HK-2 (cell line): ENCODE data around the gene SMAD3.
"Not testable (repeated sequence)": the region's sequence is repeated elsewhere in the genome, so short reads cannot be mapped to it uniquely, and the experiment has no call there.

ENCODE experiments used
- DNase-seq: peaks from one replicate; pipeline ENCODE4 v3.0.0-alpha.2; 2018; ENCODE audit not compliant: unreplicated experiment

Gene SMAD3

GRCh38 chr15:67142092-67142766 is 76.8 kb downstream of the SMAD3 start:
- no peak for DNase-seq

DNA sequence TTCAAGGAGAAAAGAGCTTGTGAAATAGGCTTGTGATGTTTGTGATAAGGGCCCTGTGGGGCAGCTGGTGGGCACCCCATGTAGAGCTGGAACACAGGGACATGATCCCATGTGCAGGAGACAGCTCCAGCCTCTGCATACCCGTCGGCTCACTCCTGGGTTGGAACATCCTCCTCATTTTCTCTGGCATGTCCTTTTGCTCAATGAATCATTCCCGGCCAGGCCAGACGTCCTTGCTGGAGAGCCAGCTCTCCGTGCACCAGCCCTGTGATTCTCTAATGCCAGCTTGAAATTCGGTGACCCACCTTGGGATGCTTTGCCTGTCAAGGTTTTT is 77.3 kb downstream of the SMAD3 start:
- DNase-seq: peak; percentile 32

DNA sequence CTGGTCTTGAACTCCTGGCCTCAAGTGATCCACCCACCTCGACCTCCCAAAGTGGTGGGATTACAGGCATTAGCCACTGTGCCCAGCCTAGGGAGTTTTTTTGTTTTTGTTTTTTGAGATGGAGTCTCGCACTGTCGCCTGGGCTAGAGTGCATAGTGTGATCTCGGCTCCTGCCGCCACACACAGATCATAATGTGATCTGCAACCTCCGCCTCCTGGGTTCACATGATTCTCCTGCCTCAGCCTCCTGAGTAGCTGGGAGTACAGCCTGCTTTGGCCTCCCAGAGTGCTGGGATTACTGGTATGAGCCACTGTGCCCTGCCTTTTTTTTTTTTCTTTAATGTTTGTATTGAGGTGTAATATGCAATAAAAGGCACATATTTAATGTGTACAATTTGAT is 78.2 kb downstream of the SMAD3 start:
- no peak for DNase-seq

GRCh38 chr15:67144609-67145311 is 79.4 kb downstream of the SMAD3 start:
- DNase-seq: peak; percentile 57

DNA sequence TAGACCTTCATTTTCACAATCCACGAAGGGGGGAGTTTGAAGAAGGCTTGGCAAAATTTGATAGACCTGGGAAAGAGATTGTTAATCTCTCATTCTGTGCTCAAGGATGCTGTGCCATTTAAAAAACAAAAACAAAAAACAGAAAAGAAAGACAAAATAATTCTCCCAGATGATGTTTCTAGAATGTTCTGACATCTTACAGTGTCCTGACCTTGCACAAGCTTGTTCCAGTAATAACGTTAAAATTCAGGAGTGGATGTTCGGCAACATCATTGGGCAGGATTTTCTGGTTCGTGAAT is 79.9 kb downstream of the SMAD3 start:
- no peak for DNase-seq

DNA sequence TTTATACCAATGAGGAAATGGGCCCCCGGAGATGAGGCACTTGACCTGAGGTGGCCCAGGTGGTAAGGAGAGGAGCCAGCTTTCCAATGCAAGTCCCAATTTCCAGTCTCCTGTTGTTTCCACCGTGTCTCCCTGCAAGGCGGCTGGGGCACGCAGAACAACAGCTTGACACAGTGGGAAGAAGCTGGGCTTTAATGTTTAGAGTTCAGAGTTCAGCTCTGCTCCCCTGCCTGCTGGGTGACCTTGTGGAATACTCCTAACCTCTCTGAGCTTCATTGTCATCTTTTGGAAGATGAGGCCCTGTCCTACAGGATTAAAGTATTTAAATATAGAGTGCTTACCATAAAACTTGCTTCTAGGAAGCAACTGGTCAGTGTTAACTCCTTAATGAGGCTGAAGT is 80.3 kb downstream of the SMAD3 start:
- no peak for DNase-seq

GRCh38 chr15:67146234-67146633 is 80.8 kb downstream of the SMAD3 start:
- peak; percentile 37 for DNase-seq

- peak; percentile 47 for DNase-seq
Measured at GRCh38 chr15:67146875-67147381, 81.5 kb downstream of the SMAD3 start.

- DNase-seq: no peak
Measured at GRCh38 chr15:67147396-67147949, 82.1 kb downstream of the SMAD3 start.

GRCh38 chr15:67148196-67148701 is 82.8 kb downstream of the SMAD3 start:
- no peak for DNase-seq

GRCh38 chr15:67149068-67149772 is 83.8 kb downstream of the SMAD3 start:
- DNase-seq: no peak

DNA sequence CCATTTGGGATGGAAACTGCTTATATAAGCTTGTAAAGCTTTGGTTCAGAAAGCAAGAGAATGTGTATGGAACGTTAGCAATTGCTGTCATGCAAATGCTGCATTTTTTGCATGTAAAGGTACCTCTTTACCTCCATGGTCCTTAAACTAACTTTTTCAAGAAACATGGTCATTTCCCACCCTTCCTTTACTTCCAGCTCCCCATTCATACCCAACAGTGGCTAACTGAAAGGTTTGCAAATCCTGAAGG is 84.3 kb downstream of the SMAD3 start:
- no peak for DNase-seq

DNA sequence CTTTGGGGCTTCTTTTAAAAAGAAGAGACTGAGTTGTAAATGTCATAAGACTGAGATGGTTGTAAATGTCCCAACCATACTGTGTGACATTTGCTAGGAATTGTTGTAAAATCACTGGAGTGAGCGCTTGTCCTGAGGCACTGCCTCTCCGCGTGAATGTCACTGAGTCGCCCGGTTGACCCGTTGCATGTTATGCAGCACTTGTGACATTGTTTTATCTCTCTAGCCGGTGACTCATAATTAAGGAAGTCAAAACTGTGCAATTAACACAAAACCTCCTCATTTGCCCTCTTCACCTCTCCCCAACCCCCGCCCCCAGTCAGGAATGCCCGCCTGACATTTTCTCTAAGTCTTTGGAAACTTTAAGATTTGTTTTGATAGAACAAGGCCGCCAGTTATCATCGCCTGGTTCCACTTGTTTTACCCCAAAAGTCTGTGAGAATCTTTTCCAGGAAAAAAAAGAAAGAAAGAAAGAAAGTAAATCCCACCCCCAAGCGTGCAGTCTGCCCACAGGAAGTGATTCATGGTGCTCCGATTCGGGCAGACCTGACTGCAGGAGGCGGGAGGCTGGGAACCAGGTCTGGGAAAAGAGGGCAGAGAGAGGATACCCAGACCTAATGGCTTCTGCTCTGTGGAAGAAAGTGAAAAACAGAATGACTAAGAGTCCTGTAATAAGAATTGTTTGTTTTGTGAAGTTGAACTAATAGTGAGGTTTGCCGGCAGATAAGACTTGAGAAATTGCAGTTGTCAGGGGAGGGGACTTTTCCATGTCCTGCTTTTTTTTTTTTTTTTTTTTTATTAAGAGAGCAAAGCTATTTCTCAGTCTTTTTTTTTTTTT is 84.8 kb downstream of the SMAD3 start:
- peak; percentile 86 for DNase-seq

- no peak for DNase-seq
Measured at GRCh38 chr15:67152429-67152828, 87.0 kb downstream of the SMAD3 start.

GRCh38 chr15:67153044-67153443 is 87.6 kb downstream of the SMAD3 start:
- not testable (repeated sequence) for DNase-seq

- no peak for DNase-seq
Measured at GRCh38 chr15:67154249-67154648, 88.8 kb downstream of the SMAD3 start.

GRCh38 chr15:67156426-67156825 is 91.0 kb downstream of the SMAD3 start:
- no peak for DNase-seq

DNA sequence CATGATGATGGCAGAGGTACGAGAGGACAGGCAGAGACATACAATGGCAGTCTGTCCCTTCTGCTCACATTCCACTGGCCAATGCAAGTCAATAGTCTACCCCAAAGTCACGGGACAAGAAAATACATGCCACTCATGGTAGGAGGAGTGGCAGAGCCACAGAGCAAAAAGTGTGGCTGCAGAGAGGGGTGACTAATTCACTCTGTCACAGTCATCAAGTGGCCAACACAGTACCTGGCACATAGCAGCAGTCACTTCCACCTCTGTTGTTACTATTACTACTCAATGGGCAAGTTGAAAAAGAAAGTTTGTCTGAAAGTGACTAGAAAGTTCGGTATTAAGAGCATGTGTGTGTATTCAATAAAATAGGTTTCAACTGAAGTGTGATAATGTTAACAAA is 91.4 kb downstream of the SMAD3 start:
- no peak for DNase-seq

GRCh38 chr15:67157521-67158252 is 92.3 kb downstream of the SMAD3 start:
- no peak for DNase-seq

GRCh38 chr15:67158367-67158766 is 93.0 kb downstream of the SMAD3 start:
- DNase-seq: no peak

- DNase-seq: no peak
Measured at GRCh38 chr15:67161412-67161811, 96.0 kb downstream of the SMAD3 start.
